22Rv1 (cell line): Measurements from ENCODE around the gene LIPA.

Experiments
- ZFX ChIP-seq: fragments of 450-650 bp; IDR thresholded peaks from 2 replicates; pipeline ENCODE4 v1.6.1; 2017; ENCODE audit warnings: antibody characterized with exemption, borderline replicate concordance
- TF ChIP-seq, protein P1 (sequence below): fragments of 450-650 bp; IDR thresholded peaks from 2 replicates; pipeline ENCODE4 v1.5.1; 2017; ENCODE audit warnings: mild to moderate bottlenecking

DNA sequence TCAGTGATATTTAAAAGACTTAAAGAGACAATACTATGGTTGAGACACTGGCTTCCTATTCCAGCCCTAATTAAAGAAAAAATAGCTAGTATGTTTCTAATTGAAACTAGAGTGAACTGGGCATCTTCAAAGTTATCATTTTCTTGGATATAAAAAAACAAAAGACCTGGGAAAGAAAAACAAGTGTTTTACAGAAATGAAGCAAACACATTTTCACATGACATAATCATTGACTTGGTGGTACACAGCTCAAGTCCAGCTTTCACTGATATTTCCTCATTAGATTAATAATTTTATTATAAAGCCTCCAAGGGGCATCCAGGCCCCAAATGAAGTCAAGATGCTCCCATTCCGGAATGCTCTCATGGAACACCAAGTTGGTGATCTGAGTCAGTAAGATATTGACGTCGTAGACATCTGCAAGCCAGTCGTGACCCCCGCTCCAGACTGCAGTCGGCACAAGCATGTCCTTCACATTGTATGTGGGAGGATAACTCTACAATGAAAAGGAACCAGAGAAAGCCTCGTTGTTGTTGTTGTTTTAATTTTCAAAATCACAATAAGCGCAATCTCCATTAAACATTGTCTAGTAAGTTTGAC lies 36.9 kb downstream of the LIPA start:
- TF ChIP-seq, protein P1, sequence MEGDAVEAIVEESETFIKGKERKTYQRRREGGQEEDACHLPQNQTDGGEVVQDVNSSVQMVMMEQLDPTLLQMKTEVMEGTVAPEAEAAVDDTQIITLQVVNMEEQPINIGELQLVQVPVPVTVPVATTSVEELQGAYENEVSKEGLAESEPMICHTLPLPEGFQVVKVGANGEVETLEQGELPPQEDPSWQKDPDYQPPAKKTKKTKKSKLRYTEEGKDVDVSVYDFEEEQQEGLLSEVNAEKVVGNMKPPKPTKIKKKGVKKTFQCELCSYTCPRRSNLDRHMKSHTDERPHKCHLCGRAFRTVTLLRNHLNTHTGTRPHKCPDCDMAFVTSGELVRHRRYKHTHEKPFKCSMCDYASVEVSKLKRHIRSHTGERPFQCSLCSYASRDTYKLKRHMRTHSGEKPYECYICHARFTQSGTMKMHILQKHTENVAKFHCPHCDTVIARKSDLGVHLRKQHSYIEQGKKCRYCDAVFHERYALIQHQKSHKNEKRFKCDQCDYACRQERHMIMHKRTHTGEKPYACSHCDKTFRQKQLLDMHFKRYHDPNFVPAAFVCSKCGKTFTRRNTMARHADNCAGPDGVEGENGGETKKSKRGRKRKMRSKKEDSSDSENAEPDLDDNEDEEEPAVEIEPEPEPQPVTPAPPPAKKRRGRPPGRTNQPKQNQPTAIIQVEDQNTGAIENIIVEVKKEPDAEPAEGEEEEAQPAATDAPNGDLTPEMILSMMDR = no peak
- TF ChIP-seq ZFX = no peak
